ENCODE data around the gene CLDN9. TPM values are rescaled to one million over a fixed set of nuclear protein-coding genes. Genes with fewer than 3 reads are reported as not detected.
A peak's percentile ranks its signal among the peaks of the same experiment; 100 is the strongest.

Gene CLDN9
- total RNA-seq, 4 donors from 2014 or later, result not detected

GRCh38 chr16:3027983-3028715 lies 15.4 kb downstream of the CLDN9 start:
- Histone ChIP-seq H3K9me3 (no peaks in the 10 kb centered on the region), H3K27ac (peak overlapping the region in 1 of 4 donors; percentile 25), H3K4me1 (peaks cover 30 to 80% (median 30%) of the 10 kb centered on the region in 3 donors), H3K36me3 (peaks cover 5 to 42% (median 9%) of the 10 kb centered on the region in 3 donors), H3K4me3 (peak overlapping the region in 1 of 4 donors; percentile 8), H3K27me3 (peaks cover 0 to 49% (median 0%) of the 10 kb centered on the region in 4 donors)
- no peak for TF ChIP-seq POLR2A (IDR thresholded peaks at IDR 0.05)
- peak; percentile 75 to 85 (median 84) for TF ChIP-seq CTCF (IDR thresholded peaks at IDR 0.05)
- intact Hi-C loops (cut with DNase I), result no loop called here
- WGBS, 2 donors, result 0% methylated on average over 2 to 6 of the region's 58 CpGs
- DNase-seq, result no peak

GRCh38 chr16:3028716-3029319 lies 16.1 kb downstream of the CLDN9 start:
- DNase-seq, result no peak
- WGBS, 2 donors, result 22 to 38% methylated on average over 5 to 9 of the region's 15 CpGs
- H3K4me1 ChIP-seq, result peaks cover 23 to 75% (median 25%) of the 10 kb centered on the region in 3 donors

GRCh38 chr16:3029491-3030221 lies 16.9 kb downstream of the CLDN9 start:
- H3K9me3 ChIP-seq, result no peaks in the 10 kb centered on the region
- peaks cover 5 to 52% (median 9%) of the 10 kb centered on the region in 3 donors for H3K36me3 ChIP-seq
- peaks cover 0 to 64% (median 0%) of the 10 kb centered on the region in 4 donors for H3K27me3 ChIP-seq
- TF ChIP-seq CTCF (IDR thresholded peaks at IDR 0.05) (no peak), POLR2A (IDR thresholded peaks at IDR 0.05) (no peak)
- H3K4me3 ChIP-seq, result peak overlapping the region in 2 of 4 donors; percentile 20 to 53
- H3K27ac ChIP-seq, result no peak overlapping the region
- H3K4me1 ChIP-seq, result peaks cover 20 to 74% (median 21%) of the 10 kb centered on the region in 3 donors
- WGBS, 2 donors, result 24 to 37% methylated on average over 10 to 24 of the region's 59 CpGs
- no peak for DNase-seq
- intact Hi-C loops (cut with DNase I), result no loop called here

More at GRCh38 chr16:3028716-3029319, 16.1 kb downstream of the CLDN9 start:
- no peak for TF ChIP-seq CTCF (IDR thresholded peaks at IDR 0.05)
- TF ChIP-seq POLR2A (IDR thresholded peaks at IDR 0.05), result no peak
- Histone ChIP-seq H3K27ac (no peak overlapping the region), H3K27me3 (peaks cover 0 to 56% (median 0%) of the 10 kb centered on the region in 4 donors), H3K9me3 (no peaks in the 10 kb centered on the region), H3K36me3 (peaks cover 5 to 49% (median 9%) of the 10 kb centered on the region in 3 donors), H3K4me3 (no peak overlapping the region)
- intact Hi-C loops (cut with DNase I), result no loop called here

GRCh38 chr16:3030222-3031212 lies 17.8 kb downstream of the CLDN9 start:
- Histone ChIP-seq H3K4me1 (peaks cover 19 to 74% (median 22%) of the 10 kb centered on the region in 3 donors), H3K9me3 (no peaks in the 10 kb centered on the region), H3K4me3 (no peak overlapping the region), H3K36me3 (peaks cover 5 to 48% (median 9%) of the 10 kb centered on the region in 3 donors), H3K27me3 (peaks cover 0 to 73% (median 4%) of the 10 kb centered on the region in 4 donors), H3K27ac (no peak overlapping the region)
- DNase-seq, result no peak
- no peak for TF ChIP-seq CTCF (IDR thresholded peaks at IDR 0.05)
- TF ChIP-seq POLR2A (IDR thresholded peaks at IDR 0.05), result no peak
- WGBS, 2 donors, result 55 to 61% methylated on average over 9 to 12 of the region's 33 CpGs
- intact Hi-C loops (cut with DNase I), result no loop called here

Data from esophagus squamous epithelium (tissue), 5 donors.